Mononuclear cell (primary cell): ENCODE results near the gene ADAM30. TPM values are rescaled to one million over a fixed set of nuclear protein-coding genes. Genes with fewer than 3 reads are reported as not detected.

ENCODE experiments used
- H3K27me3 ChIP-seq: 2 replicates; pipeline ENCODE4 v1.6.0; 2011; ENCODE audit warnings: low read length, control low read depth; ENCODE audit not compliant: insufficient read depth
- H3K4me1 ChIP-seq: 2 replicates; pipeline ENCODE4 v1.5.1; 2011; ENCODE audit warnings: mild to moderate bottlenecking, low read length, control low read depth; ENCODE audit not compliant: insufficient read depth
- H3K4me3 ChIP-seq: 2 replicates; pipeline ENCODE4 v1.5.1; 2011; ENCODE audit warnings: mild to moderate bottlenecking, low read length, moderate library complexity
- H3K9me3 ChIP-seq: 2 replicates; pipeline ENCODE4 v1.5.1; 2011; ENCODE audit warnings: low read depth, mild to moderate bottlenecking, control low read depth, low read length
- total RNA-seq: library from RNA; depleted of rRNA; stranded (reverse); fragments of >200 nt; gene quantifications from one replicate; pipeline ENCODE4 v1.2.3, GENCODE V29; 2012

The ADAM30 gene
- not detected for total RNA-seq

GRCh38 chr1:119896303-119896702, at the start of gene ADAM30:
Gene ADAM30 (minus strand): TSS chr1:119896515. CDS start chr1:119896336, 179 bp downstream.
- no peak within 1 kb of the TSS for H3K4me3 ChIP-seq
- H3K4me1 ChIP-seq: no peaks in the 10 kb centered on the region
- H3K27me3 ChIP-seq: no peaks in the 10 kb centered on the region
- no peaks in the 10 kb centered on the region for H3K9me3 ChIP-seq

- no peaks in the 10 kb centered on the region for H3K9me3 ChIP-seq
- H3K4me1 ChIP-seq: no peaks in the 10 kb centered on the region
- H3K27me3 ChIP-seq: no peaks in the 10 kb centered on the region
- no peak overlapping the region for H3K4me3 ChIP-seq
Observed at GRCh38 chr1:119943216-119943615, 46.9 kb upstream of the ADAM30 start.

GRCh38 chr1:119941392-119941791, 45.1 kb upstream of the ADAM30 start:
- H3K4me3 ChIP-seq: no peak overlapping the region
- H3K9me3 ChIP-seq: no peaks in the 10 kb centered on the region
- no peaks in the 10 kb centered on the region for H3K27me3 ChIP-seq
- no peaks in the 10 kb centered on the region for H3K4me1 ChIP-seq

- Histone ChIP-seq H3K9me3 (no peaks in the 10 kb centered on the region), H3K27me3 (no peaks in the 10 kb centered on the region), H3K4me3 (no peak overlapping the region), H3K4me1 (no peaks in the 10 kb centered on the region)
Observed at GRCh38 chr1:119940697-119941096, 44.4 kb upstream of the ADAM30 start.

- Histone ChIP-seq H3K4me1 (no peaks in the 10 kb centered on the region), H3K27me3 (no peaks in the 10 kb centered on the region), H3K9me3 (peaks cover 15% of the 10 kb centered on the region), H3K4me3 (no peak overlapping the region)
Observed at GRCh38 chr1:119937198-119937597, 40.9 kb upstream of the ADAM30 start.

- H3K9me3 ChIP-seq: peaks cover 15% of the 10 kb centered on the region
- no peak overlapping the region for H3K4me3 ChIP-seq
- no peaks in the 10 kb centered on the region for H3K4me1 ChIP-seq
- H3K27me3 ChIP-seq: no peaks in the 10 kb centered on the region
Observed at GRCh38 chr1:119935915-119936314, 39.6 kb upstream of the ADAM30 start.

GRCh38 chr1:119935373-119935772, 39.1 kb upstream of the ADAM30 start:
- Histone ChIP-seq H3K9me3 (peaks cover 15% of the 10 kb centered on the region), H3K4me3 (no peak overlapping the region), H3K27me3 (no peaks in the 10 kb centered on the region), H3K4me1 (no peaks in the 10 kb centered on the region)

- Histone ChIP-seq H3K9me3 (peaks cover 15% of the 10 kb centered on the region), H3K4me1 (no peaks in the 10 kb centered on the region), H3K4me3 (no peak overlapping the region), H3K27me3 (no peaks in the 10 kb centered on the region)
Observed at GRCh38 chr1:119933397-119933796, 37.1 kb upstream of the ADAM30 start.

- Histone ChIP-seq H3K9me3 (peaks cover 15% of the 10 kb centered on the region), H3K27me3 (no peaks in the 10 kb centered on the region), H3K4me3 (no peak overlapping the region), H3K4me1 (no peaks in the 10 kb centered on the region)
Observed at GRCh38 chr1:119929643-119930315, 33.5 kb upstream of the ADAM30 start.

GRCh38 chr1:119926553-119926952, 30.2 kb upstream of the ADAM30 start:
- Histone ChIP-seq H3K4me1 (no peaks in the 10 kb centered on the region), H3K4me3 (no peak overlapping the region), H3K27me3 (no peaks in the 10 kb centered on the region), H3K9me3 (no peaks in the 10 kb centered on the region)

GRCh38 chr1:119924948-119925898, 28.9 kb upstream of the ADAM30 start:
- H3K4me3 ChIP-seq: no peak overlapping the region
- H3K9me3 ChIP-seq: no peaks in the 10 kb centered on the region
- no peaks in the 10 kb centered on the region for H3K4me1 ChIP-seq
- no peaks in the 10 kb centered on the region for H3K27me3 ChIP-seq

GRCh38 chr1:119920104-119920968, 24.0 kb upstream of the ADAM30 start:
- Histone ChIP-seq H3K4me3 (no peak overlapping the region), H3K27me3 (no peaks in the 10 kb centered on the region), H3K4me1 (no peaks in the 10 kb centered on the region), H3K9me3 (no peaks in the 10 kb centered on the region)

- Histone ChIP-seq H3K9me3 (no peaks in the 10 kb centered on the region), H3K4me1 (no peaks in the 10 kb centered on the region)
Observed at GRCh38 chr1:119919241-119919640, 22.9 kb upstream of the ADAM30 start.

GRCh38 chr1:119918301-119918700, 22.0 kb upstream of the ADAM30 start:
- Histone ChIP-seq H3K4me3 (no peak overlapping the region), H3K27me3 (no peaks in the 10 kb centered on the region), H3K9me3 (no peaks in the 10 kb centered on the region), H3K4me1 (no peaks in the 10 kb centered on the region)

More at GRCh38 chr1:119919241-119919640, 22.9 kb upstream of the ADAM30 start:
- Histone ChIP-seq H3K27me3 (no peaks in the 10 kb centered on the region), H3K4me3 (no peak overlapping the region)
